HG02759 (cell line): ENCODE data around the gene GABRQ.
"Not testable (repeated sequence)": the region's sequence is repeated elsewhere in the genome, so short reads cannot be mapped to it uniquely, and the experiment has no call there.

ENCODE experiments used
- ATAC-seq: cut with Tn5 transposase; IDR thresholded peaks from one replicate; pipeline ENCODE4 v1.9.1; 2021; ENCODE audit warnings: mild to moderate bottlenecking, moderate library complexity; ENCODE audit not compliant: unreplicated experiment

GABRQ gene

GRCh38 chrX:152656890-152657289 lies 19.2 kb downstream of the GABRQ start:
- ATAC-seq = no peak

DNA sequence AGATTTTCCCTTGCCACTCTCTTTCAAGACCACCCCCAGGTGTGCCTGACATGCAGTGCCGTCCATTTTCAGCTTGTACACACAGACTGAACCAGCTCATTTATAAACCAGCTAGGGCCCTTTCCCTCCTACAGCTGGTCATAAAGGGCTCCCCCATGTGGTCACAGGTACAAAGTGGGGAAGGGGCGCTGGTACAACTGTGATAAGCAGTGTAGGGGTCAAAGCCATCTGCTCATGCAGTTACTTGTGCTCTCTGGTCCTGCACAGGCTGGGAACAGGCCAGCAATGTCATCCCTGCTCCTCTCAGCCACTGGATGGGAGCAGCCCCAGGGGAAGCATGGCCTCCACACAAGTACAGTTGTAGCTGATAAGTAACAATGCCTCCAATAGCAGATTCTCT lies 20.6 kb downstream of the GABRQ start:
- no peak for ATAC-seq

DNA sequence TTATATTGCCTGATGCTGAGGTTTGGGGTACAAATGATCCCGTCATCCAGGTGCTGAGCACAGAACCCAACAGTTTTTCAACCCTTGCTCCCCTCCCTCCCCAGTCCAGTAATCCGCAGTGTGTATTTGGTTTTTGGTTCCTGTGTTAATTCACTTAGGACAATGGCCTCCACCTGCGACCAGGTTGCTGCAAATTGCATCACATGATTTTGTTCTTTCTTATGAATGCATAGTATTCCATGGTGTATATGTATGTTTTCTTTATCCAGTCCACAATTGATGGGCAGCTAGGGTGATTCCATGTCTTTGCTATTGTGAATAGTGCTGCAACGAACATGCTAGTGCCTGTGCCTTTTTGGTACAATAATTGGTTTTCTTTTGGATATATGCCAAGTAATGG lies 25.4 kb downstream of the GABRQ start:
- ATAC-seq = no peak

- ATAC-seq = no peak
Observed at GRCh38 chrX:152674135-152674534, 36.4 kb downstream of the GABRQ start.

GRCh38 chrX:152674652-152675051 lies 37.0 kb downstream of the GABRQ start:
- ATAC-seq = not testable (repeated sequence)

GRCh38 chrX:152681012-152681411 lies 43.3 kb downstream of the GABRQ start:
- peak; percentile 76 for ATAC-seq

DNA sequence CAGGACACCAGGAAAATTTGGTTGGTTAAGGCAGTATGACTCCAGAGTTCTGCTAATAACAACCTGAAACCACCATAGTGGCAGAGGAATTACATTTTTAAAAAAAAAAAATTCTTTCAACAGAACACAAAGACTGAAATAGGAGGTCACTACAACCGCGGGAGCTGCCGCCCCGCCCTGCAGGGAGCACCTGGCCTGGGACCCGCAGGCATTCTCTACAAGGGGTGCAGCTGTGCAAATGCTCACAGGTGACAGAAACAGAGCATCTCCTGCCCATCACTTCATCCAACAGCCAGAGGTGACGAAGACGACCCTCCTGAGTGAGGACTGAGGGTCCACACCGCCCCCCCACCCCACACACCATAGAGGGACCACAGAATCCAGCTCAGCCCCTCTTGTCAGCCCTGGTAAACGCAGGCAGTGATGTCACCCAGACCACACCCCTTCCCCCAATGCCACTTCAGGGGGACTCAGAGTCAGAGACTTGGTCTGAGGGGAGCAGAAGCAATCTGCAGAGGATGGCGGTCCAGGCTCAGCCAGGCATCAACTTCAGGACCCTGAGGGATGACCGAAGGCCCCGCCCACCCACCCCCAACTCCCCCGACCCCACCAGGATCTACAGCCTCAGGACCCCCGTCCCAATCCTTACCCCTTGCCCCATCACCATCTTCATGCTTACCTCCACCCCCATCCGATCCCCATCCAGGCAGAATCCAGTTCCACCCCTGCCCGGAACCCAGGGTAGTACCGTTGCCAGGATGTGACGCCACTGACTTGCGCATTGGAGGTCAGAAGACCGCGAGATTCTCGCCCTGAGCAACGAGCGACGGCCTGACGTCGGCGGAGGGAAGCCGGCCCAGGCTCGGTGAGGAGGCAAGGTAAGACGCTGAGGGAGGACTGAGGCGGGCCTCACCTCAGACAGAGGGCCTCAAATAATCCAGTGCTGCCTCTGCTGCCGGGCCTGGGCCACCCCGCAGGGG lies 60.5 kb downstream of the GABRQ start, which contains the start of gene MAGEA3:
Gene MAGEA3 (plus strand): TSS at position 843 of the 980 bp plus-strand sequence. CDS start 2,039 bp downstream, outside the sequence.
- not testable (repeated sequence) for ATAC-seq

GRCh38 chrX:152700390-152700789 lies 62.7 kb downstream of the GABRQ start:
- not testable (repeated sequence) for ATAC-seq

DNA sequence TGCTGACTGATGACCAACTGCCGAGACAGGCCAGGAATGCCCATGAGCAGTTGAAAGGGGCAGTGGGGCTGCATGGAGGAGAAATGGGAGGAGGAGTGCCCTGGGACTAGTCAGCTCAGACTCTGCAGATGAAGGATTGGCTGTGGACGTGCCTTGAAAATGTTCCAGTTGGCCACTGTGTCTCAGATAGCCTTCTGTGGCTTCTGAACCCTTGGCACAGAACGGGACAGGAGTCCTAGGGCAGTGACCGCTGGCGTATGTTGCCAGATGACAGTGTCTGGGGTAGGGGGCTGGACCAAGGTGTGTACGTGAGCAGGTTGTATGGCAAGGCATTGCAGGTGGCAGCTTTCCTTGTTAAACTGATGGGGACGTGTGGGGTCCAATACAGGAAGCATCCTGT lies 68.8 kb downstream of the GABRQ start:
- ATAC-seq = not testable (repeated sequence)
